Medulla oblongata (tissue), 1 donor: ENCODE measurements around the gene OR2T3.
"Not testable (repeated sequence)": the region's sequence is repeated elsewhere in the genome, so short reads cannot be mapped to it uniquely, and the experiment has no call there.

Experiments
- DNase-seq: peaks from one replicate; pipeline ENCODE4 v3.0.0-alpha.2; 2015; ENCODE audit errors: extremely low spot score

Gene OR2T3

GRCh38 chr1:248473051-248473450 is at the start of gene OR2T3:
Gene OR2T3 (plus strand): TSS chr1:248473351. CDS start chr1:248473351, 0 bp downstream.
- DNase-seq, result not testable (repeated sequence)

- DNase-seq, result not testable (repeated sequence)
Observed at GRCh38 chr1:248427526-248428191, 45.5 kb upstream of the OR2T3 start.

GRCh38 chr1:248428192-248428533 is 45.0 kb upstream of the OR2T3 start:
- DNase-seq, result not testable (repeated sequence)

- DNase-seq, result not testable (repeated sequence)
Observed at GRCh38 chr1:248431683-248432082, 41.5 kb upstream of the OR2T3 start.

GRCh38 chr1:248432201-248432600 is 41.0 kb upstream of the OR2T3 start:
- not testable (repeated sequence) for DNase-seq

- DNase-seq, result not testable (repeated sequence)
Observed at GRCh38 chr1:248433811-248434415, 39.2 kb upstream of the OR2T3 start.

GRCh38 chr1:248434913-248435312 is 38.2 kb upstream of the OR2T3 start:
- not testable (repeated sequence) for DNase-seq

- DNase-seq, result not testable (repeated sequence)
Observed at GRCh38 chr1:248436303-248436702, 36.8 kb upstream of the OR2T3 start.

GRCh38 chr1:248438668-248439067 is 34.5 kb upstream of the OR2T3 start:
- DNase-seq, result not testable (repeated sequence)

- DNase-seq, result not testable (repeated sequence)
Observed at GRCh38 chr1:248439283-248439682, 33.9 kb upstream of the OR2T3 start.

GRCh38 chr1:248442500-248443277 is 30.5 kb upstream of the OR2T3 start:
- DNase-seq, result not testable (repeated sequence)

GRCh38 chr1:248444603-248445002 is 28.5 kb upstream of the OR2T3 start:
- not testable (repeated sequence) for DNase-seq

GRCh38 chr1:248445399-248445798 is 27.8 kb upstream of the OR2T3 start, which contains the start of gene OR2T2:
Gene OR2T2 (plus strand): TSS chr1:248445637. CDS start chr1:248452798, 7,161 bp downstream.
- not testable (repeated sequence) for DNase-seq

- not testable (repeated sequence) for DNase-seq
Observed at GRCh38 chr1:248448409-248449074, 24.6 kb upstream of the OR2T3 start.

- DNase-seq, result not testable (repeated sequence)
Observed at GRCh38 chr1:248449821-248450465, 23.2 kb upstream of the OR2T3 start.

- not testable (repeated sequence) for DNase-seq
Observed at GRCh38 chr1:248450466-248451145, 22.5 kb upstream of the OR2T3 start.

- DNase-seq, result not testable (repeated sequence)
Observed at GRCh38 chr1:248453619-248454018, 19.5 kb upstream of the OR2T3 start.

GRCh38 chr1:248455045-248455444 is 18.1 kb upstream of the OR2T3 start:
- DNase-seq, result not testable (repeated sequence)

- DNase-seq, result not testable (repeated sequence)
Observed at GRCh38 chr1:248456635-248457034, 16.5 kb upstream of the OR2T3 start.

- peak; percentile 2 for DNase-seq
Observed at GRCh38 chr1:248459117-248459516, 14.0 kb upstream of the OR2T3 start.

- no peak for DNase-seq
Observed at GRCh38 chr1:248471154-248471553, 2.0 kb upstream of the OR2T3 start.
